CD14-positive monocyte (primary cell): ENCODE data around the gene HSH2D. TPM values are rescaled to one million over a fixed set of nuclear protein-coding genes. Genes with fewer than 3 reads are reported as not detected.
A peak's percentile ranks its signal among the peaks of the same experiment; 100 is the strongest.

Experiments used
- DNase-seq, 3 donors: peaks; one replicate each; pipeline ENCODE4 v3.0.0-alpha.2; 2011 to 2022
- H2AFZ ChIP-seq: 2 replicates; pipeline ENCODE4 v1.6.0; 2012; ENCODE audit warnings: mild to moderate bottlenecking, low read depth, low read length, inconsistent platforms; ENCODE audit not compliant: insufficient read depth, poor library complexity, severe bottlenecking
- H3K27ac ChIP-seq, 2 donors: 1 replicate in 1 of 2; 2 replicates in 1 of 2; pipeline ENCODE4 v1.5.1; 2012 to 2013; ENCODE audit warnings: low read length in 2 of 2, control low read depth in 1 of 2, inconsistent platforms in 1 of 2, low read depth in 1 of 2, mild to moderate bottlenecking in 1 of 2
- H3K27me3 ChIP-seq, 2 donors: one replicate each; pipeline versions ENCODE4 v1.6.0 to v1.6.1; 2011 to 2013; ENCODE audit warnings: low read length in 2 of 2; ENCODE audit not compliant: control insufficient read depth in 2 of 2, insufficient read depth in 2 of 2
- H3K36me3 ChIP-seq, 2 donors: replicated peaks in 1 of 2; 1 replicate in 1 of 2; 2 replicates in 1 of 2; pipeline versions ENCODE4 v1.5.1 to v1.6.1; 2012 to 2013; ENCODE audit warnings: low read length in 2 of 2, control low read depth in 1 of 2, inconsistent platforms in 1 of 2, mild to moderate bottlenecking in 1 of 2; ENCODE audit not compliant: insufficient read depth in 2 of 2, control insufficient read depth in 1 of 2
- H3K4me1 ChIP-seq, 2 donors: 1 replicate in 1 of 2; 2 replicates in 1 of 2; pipeline versions ENCODE4 v1.5.1 to v1.6.1; 2012 to 2013; ENCODE audit warnings: low read length in 2 of 2, control low read depth in 1 of 2, inconsistent platforms in 1 of 2, mild to moderate bottlenecking in 1 of 2, moderate library complexity in 1 of 2; ENCODE audit not compliant: insufficient read depth in 2 of 2, control insufficient read depth in 1 of 2
- H3K4me2 ChIP-seq: replicated peaks from 2 replicates; pipeline ENCODE3; 2012; ENCODE audit warnings: low read length, moderate library complexity, mild to moderate bottlenecking; ENCODE audit not compliant: poor library complexity, severe bottlenecking; ENCODE audit errors: extremely low read depth
- H3K4me3 ChIP-seq, 3 experiments: fragments of 200-600 bp in 1 of 3; sonication (generic) in 1 of 3; replicated peaks in 1 of 3; 1 replicate in 2 of 3; 2 replicates in 1 of 3; pipeline ENCODE4 v1.5.1; 2011 to 2013; ENCODE audit warnings: low read length in 3 of 3, mild to moderate bottlenecking in 3 of 3, control low read depth in 2 of 3, low read depth in 2 of 3, inconsistent platforms in 1 of 3, moderate library complexity in 1 of 3
- H3K79me2 ChIP-seq: 2 replicates; pipeline ENCODE4 v1.6.0; 2012; ENCODE audit warnings: mild to moderate bottlenecking, control low read depth, inconsistent platforms, low read length, moderate library complexity; ENCODE audit not compliant: insufficient read depth
- H3K9ac ChIP-seq: 2 replicates; pipeline ENCODE4 v1.6.0; 2017; ENCODE audit warnings: low read length, mild to moderate bottlenecking; ENCODE audit not compliant: insufficient read depth, poor library complexity, severe bottlenecking
- H3K9me3 ChIP-seq, 2 donors: replicated peaks in 1 of 2; 1 replicate in 1 of 2; 2 replicates in 1 of 2; pipeline versions ENCODE4 v1.5.1 to v1.6.1; 2012 to 2013; ENCODE audit warnings: low read length in 2 of 2, control low read depth in 1 of 2; ENCODE audit not compliant: control insufficient read depth in 1 of 2, insufficient read depth in 1 of 2
- H4K20me1 ChIP-seq: 2 replicates; pipeline ENCODE4 v1.6.0; 2012; ENCODE audit warnings: mild to moderate bottlenecking, low read length, control low read depth, moderate library complexity; ENCODE audit not compliant: insufficient read depth
- H3K27ac Mint-ChIP-seq, 7 donors: one replicate each; pipeline ENCODE4 v1.8.0; 2020; ENCODE audit warnings: mild to moderate bottlenecking in 7 of 7, mixed read lengths in 7 of 7, moderate library complexity in 6 of 7, inconsistent platforms in 2 of 7
- H3K27me3 Mint-ChIP-seq, 3 donors: one replicate each; pipeline ENCODE4 v1.8.0; 2021 to 2022; ENCODE audit warnings: low read depth in 3 of 3, mild to moderate bottlenecking in 3 of 3, mixed read lengths in 3 of 3, moderate library complexity in 3 of 3, inconsistent platforms in 1 of 3
- H3K36me3 Mint-ChIP-seq, 2 donors: one replicate each; pipeline ENCODE4 v1.8.0; 2020; ENCODE audit warnings: mixed read lengths in 2 of 2, inconsistent platforms in 1 of 2, mild to moderate bottlenecking in 1 of 2
- H3K4me1 Mint-ChIP-seq: one replicate; pipeline ENCODE4 v1.8.0; 2020; ENCODE audit warnings: mild to moderate bottlenecking, mixed read lengths
- H3K4me3 Mint-ChIP-seq, 2 donors: one replicate each; pipeline ENCODE4 v1.8.0; 2020; ENCODE audit warnings: mild to moderate bottlenecking in 2 of 2, mixed read lengths in 2 of 2, moderate library complexity in 1 of 2
- H3K9me3 Mint-ChIP-seq, 7 donors: one replicate each; pipeline ENCODE4 v1.8.0; 2020 to 2022; ENCODE audit warnings: mixed read lengths in 7 of 7, mild to moderate bottlenecking in 6 of 7, moderate library complexity in 6 of 7, inconsistent platforms in 2 of 7
- WGBS: methylation state at CpG from one replicate; pipeline ENCODE4 v1.1.5; 2013; ENCODE audit warnings: missing lambda C conversion rate; ENCODE audit not compliant: insufficient coverage; 5-methylcytosine and 5-hydroxymethylcytosine counted together
- intact Hi-C, 2 donors: fragments of 100-400 bp; cut with micrococcal nuclease; formaldehyde crosslinking; loops; one replicate each; pipeline versions ENCODE4 v1.15.0 to v1.15.1; 2023
- polyA plus RNA-seq, 3 donors: library from polyadenylated mRNA; depleted of rRNA in 1 of 3; unstranded in 2 of 3; stranded (reverse) in 1 of 3; fragments of 300-500 nt in 2 of 3; fragments of >200 nt in 1 of 3; fragmentation: Illumina TruSeq in 2 of 3; gene quantifications; 1 replicate in 2 of 3; 2 replicates in 1 of 3; pipeline ENCODE4 v1.2.3, GENCODE V29; 2012 to 2021
- TF ChIP-seq, protein P1 (sequence below): fragments of 200-600 bp; IDR thresholded peaks from one replicate; pipeline ENCODE4 v1.8.0; 2022; ENCODE audit warnings: antibody characterized with exemption, mild to moderate bottlenecking

HSH2D gene
- polyA plus RNA-seq, 3 donors = 13.8 to 106 (median 16.7) TPM

DNA sequence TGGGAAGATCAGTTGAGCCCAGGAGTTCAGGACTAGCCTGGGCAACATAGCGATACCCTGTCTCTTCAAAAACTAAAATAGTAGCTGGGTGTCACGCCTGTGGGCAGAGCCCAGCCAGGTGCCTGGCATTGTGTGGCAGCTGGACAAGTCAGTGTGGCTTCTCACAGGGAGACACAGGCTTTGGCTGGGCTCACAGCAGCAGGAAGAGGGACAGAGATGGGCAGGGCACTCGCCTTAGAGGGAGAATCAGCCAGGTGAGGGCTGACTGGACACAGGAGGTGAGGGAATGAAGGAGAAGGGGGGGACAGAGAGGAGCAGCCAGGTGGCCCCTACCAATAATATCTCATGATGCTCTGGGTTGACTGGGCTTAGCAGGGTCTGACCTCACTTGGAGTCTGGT, 45.0 kb downstream of the HSH2D start:
- Mint-ChIP-seq H3K4me3 (peak overlapping the region in 1 of 2 donors; percentile 64), H3K27ac (peak overlapping the region in 4 of 7 donors; percentile 6 to 65 (median 24))

DNA sequence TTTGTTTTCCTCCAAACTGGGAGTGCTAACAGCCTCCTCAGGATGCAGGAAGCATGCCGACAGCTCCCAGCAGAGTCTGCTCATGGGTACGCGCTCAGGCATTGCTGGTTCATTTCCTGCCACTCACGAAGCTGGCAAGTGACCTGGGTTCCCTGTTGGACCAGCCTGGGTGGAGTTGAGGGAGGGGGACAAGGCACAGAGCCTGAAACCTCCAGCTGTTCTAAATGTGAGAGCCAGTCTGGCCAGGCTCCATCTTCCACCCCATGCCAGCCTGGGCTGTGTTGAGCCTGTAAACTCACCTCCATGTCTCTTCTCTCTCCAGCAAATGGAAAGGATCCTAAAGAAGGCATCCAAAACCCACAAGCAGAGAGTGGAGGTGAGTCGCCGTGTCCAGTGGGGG, 46.7 kb downstream of the HSH2D start:
- peaks cover 9 to 12% of the 10 kb centered on the region in 2 donors for H3K4me1 ChIP-seq
- Mint-ChIP-seq H3K4me3 (no peak overlapping the region), H3K27me3 (no peaks in the 10 kb centered on the region), H3K27ac (peak overlapping the region in 2 of 7 donors; percentile 64 to 65), H3K4me1 (peaks cover 17% of the 10 kb centered on the region), H3K9me3 (no peaks in the 10 kb centered on the region), H3K36me3 (peaks cover 55 to 83% of the 10 kb centered on the region in 2 donors)
- TF ChIP-seq, protein P1, sequence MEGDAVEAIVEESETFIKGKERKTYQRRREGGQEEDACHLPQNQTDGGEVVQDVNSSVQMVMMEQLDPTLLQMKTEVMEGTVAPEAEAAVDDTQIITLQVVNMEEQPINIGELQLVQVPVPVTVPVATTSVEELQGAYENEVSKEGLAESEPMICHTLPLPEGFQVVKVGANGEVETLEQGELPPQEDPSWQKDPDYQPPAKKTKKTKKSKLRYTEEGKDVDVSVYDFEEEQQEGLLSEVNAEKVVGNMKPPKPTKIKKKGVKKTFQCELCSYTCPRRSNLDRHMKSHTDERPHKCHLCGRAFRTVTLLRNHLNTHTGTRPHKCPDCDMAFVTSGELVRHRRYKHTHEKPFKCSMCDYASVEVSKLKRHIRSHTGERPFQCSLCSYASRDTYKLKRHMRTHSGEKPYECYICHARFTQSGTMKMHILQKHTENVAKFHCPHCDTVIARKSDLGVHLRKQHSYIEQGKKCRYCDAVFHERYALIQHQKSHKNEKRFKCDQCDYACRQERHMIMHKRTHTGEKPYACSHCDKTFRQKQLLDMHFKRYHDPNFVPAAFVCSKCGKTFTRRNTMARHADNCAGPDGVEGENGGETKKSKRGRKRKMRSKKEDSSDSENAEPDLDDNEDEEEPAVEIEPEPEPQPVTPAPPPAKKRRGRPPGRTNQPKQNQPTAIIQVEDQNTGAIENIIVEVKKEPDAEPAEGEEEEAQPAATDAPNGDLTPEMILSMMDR = no peak
- no peak overlapping the region for H2AFZ ChIP-seq
- no peaks in the 10 kb centered on the region for H3K9me3 ChIP-seq
- H3K27me3 ChIP-seq = no peaks in the 10 kb centered on the region
- H3K27ac ChIP-seq = no peak overlapping the region
- peaks cover 55% of the 10 kb centered on the region for H4K20me1 ChIP-seq
- H3K36me3 ChIP-seq = peaks cover 51 to 69% of the 10 kb centered on the region in 2 donors
- no peak overlapping the region for H3K9ac ChIP-seq
- no peak for DNase-seq
- intact Hi-C loops = no loop called here
- no peak overlapping the region for H3K4me2 ChIP-seq
- peaks cover 50% of the 10 kb centered on the region for H3K79me2 ChIP-seq
- 65% methylated on average over 6 of the region's 6 CpGs for WGBS
- no peak overlapping the region for H3K4me3 ChIP-seq

More for the DNA sequence above, 45.0 kb downstream of the HSH2D start:
- DNase-seq = no peak
- Histone ChIP-seq H3K79me2 (peaks cover 51% of the 10 kb centered on the region), H4K20me1 (peaks cover 55% of the 10 kb centered on the region), H3K27me3 (no peaks in the 10 kb centered on the region), H3K9ac (no peak overlapping the region), H3K4me2 (no peak overlapping the region), H3K4me3 (no peak overlapping the region), H3K36me3 (peaks cover 48 to 60% of the 10 kb centered on the region in 2 donors), H3K27ac (peak overlapping the region in 1 of 2 donors; percentile 8), H3K4me1 (peaks cover 14 to 17% of the 10 kb centered on the region in 2 donors), H2AFZ (no peak overlapping the region), H3K9me3 (no peaks in the 10 kb centered on the region)
- H3K36me3 Mint-ChIP-seq = peaks cover 51 to 72% of the 10 kb centered on the region in 2 donors
- 100% methylated on average over 2 of the region's 3 CpGs for WGBS
- H3K27me3 Mint-ChIP-seq = no peaks in the 10 kb centered on the region
- peaks cover 20% of the 10 kb centered on the region for H3K4me1 Mint-ChIP-seq
- H3K9me3 Mint-ChIP-seq = no peaks in the 10 kb centered on the region
- intact Hi-C loops = loop anchor here in 1 of 2 donors (5.0 to 10.0 kb wide), 2 partner anchors 146 to 564 kb away; no protein-coding TSS in a partner anchor
- TF ChIP-seq, protein P1 = no peak
